ENCODE data around the gene LHX3. TPM values are rescaled to one million over a fixed set of nuclear protein-coding genes. Genes with fewer than 3 reads are reported as not detected.

LHX3 gene
- total RNA-seq, 1 donor from 2014 or later, result not detected

- no peak for TF ChIP-seq CTCF (IDR thresholded peaks at IDR 0.05; ENCODE audit: insufficient read depth, low read length, poor library complexity, severe bottlenecking)
- no peaks in the 10 kb centered on the region for H3K36me3 ChIP-seq (ENCODE audit: control insufficient read depth, insufficient read depth, low read length)
- no peak for DNase-seq (ENCODE audit: low read depth)
- no peak overlapping the region for H3K4me3 ChIP-seq (ENCODE audit: low read depth, low read length)
- H3K27me3 ChIP-seq (ENCODE audit: control insufficient read depth, insufficient read depth, low read length), result peaks cover 36% of the 10 kb centered on the region
Observed at GRCh38 chr9:136250676-136251075, 45.7 kb upstream of the LHX3 start.

- Histone ChIP-seq H3K4me3 (ENCODE audit: low read depth, low read length) (no peak overlapping the region), H3K36me3 (ENCODE audit: control insufficient read depth, insufficient read depth, low read length) (no peaks in the 10 kb centered on the region), H3K27me3 (ENCODE audit: control insufficient read depth, insufficient read depth, low read length) (peaks cover 36% of the 10 kb centered on the region)
- DNase-seq (ENCODE audit: low read depth), result no peak
- no peak for TF ChIP-seq CTCF (IDR thresholded peaks at IDR 0.05; ENCODE audit: insufficient read depth, low read length, poor library complexity, severe bottlenecking)
Observed at GRCh38 chr9:136249877-136250559, 45.1 kb upstream of the LHX3 start.

- Histone ChIP-seq H3K36me3 (ENCODE audit: control insufficient read depth, insufficient read depth, low read length) (no peaks in the 10 kb centered on the region), H3K4me3 (ENCODE audit: low read depth, low read length) (no peak overlapping the region), H3K27me3 (ENCODE audit: control insufficient read depth, insufficient read depth, low read length) (peaks cover 36% of the 10 kb centered on the region)
- TF ChIP-seq CTCF (IDR thresholded peaks at IDR 0.05; ENCODE audit: insufficient read depth, low read length, poor library complexity, severe bottlenecking), result no peak
- no peak for DNase-seq (ENCODE audit: low read depth)
Observed at GRCh38 chr9:136248951-136249876, 44.3 kb upstream of the LHX3 start.

- no peaks in the 10 kb centered on the region for H3K36me3 ChIP-seq (ENCODE audit: control insufficient read depth, insufficient read depth, low read length)
- H3K27me3 ChIP-seq (ENCODE audit: control insufficient read depth, insufficient read depth, low read length), result peaks cover 36% of the 10 kb centered on the region
- DNase-seq (ENCODE audit: low read depth), result no peak
- no peak overlapping the region for H3K4me3 ChIP-seq (ENCODE audit: low read depth, low read length)
- no peak for TF ChIP-seq CTCF (IDR thresholded peaks at IDR 0.05; ENCODE audit: insufficient read depth, low read length, poor library complexity, severe bottlenecking)
Observed at GRCh38 chr9:136247947-136248637, 43.2 kb upstream of the LHX3 start.

GRCh38 chr9:136247551-136247916, 42.6 kb upstream of the LHX3 start:
- peaks cover 36% of the 10 kb centered on the region for H3K27me3 ChIP-seq (ENCODE audit: control insufficient read depth, insufficient read depth, low read length)
- H3K36me3 ChIP-seq (ENCODE audit: control insufficient read depth, insufficient read depth, low read length), result no peaks in the 10 kb centered on the region
- H3K4me3 ChIP-seq (ENCODE audit: low read depth, low read length), result no peak overlapping the region
- no peak for TF ChIP-seq CTCF (IDR thresholded peaks at IDR 0.05; ENCODE audit: insufficient read depth, low read length, poor library complexity, severe bottlenecking)
- no peak for DNase-seq (ENCODE audit: low read depth)
